Fibroblast of villous mesenchyme (primary cell): ENCODE data around the gene TCTA. TPM values are rescaled to one million over a fixed set of nuclear protein-coding genes. Genes with fewer than 3 reads are reported as not detected.
"Not testable (repeated sequence)": the region's sequence is repeated elsewhere in the genome, so short reads cannot be mapped to it uniquely, and the experiment has no call there.

Source experiments
- DNase-seq: peaks from one replicate; pipeline ENCODE4 v3.0.0-alpha.2; 2010; ENCODE audit warnings: low read depth
- H3K4me3 ChIP-seq: 2 replicates; pipeline ENCODE4 v1.5.1; 2011; ENCODE audit warnings: low read depth, mild to moderate bottlenecking, low read length
- total RNA-seq: library from RNA; depleted of rRNA; stranded (reverse); fragments of >200 nt; gene quantifications from 2 replicates; pipeline ENCODE4 v1.2.3, GENCODE V29; 2012
- TF ChIP-seq, protein P1 (sequence below): IDR thresholded peaks from 2 replicates; pipeline ENCODE4 v1.5.1; 2012; ENCODE audit warnings: low read depth, mild to moderate bottlenecking, low read length; ENCODE audit not compliant: insufficient read depth

The TCTA gene
- total RNA-seq, 1 donor: 27.2 TPM

GRCh38 chr3:49397470-49397869 is 14.8 kb upstream of the TCTA start:
- DNase-seq: peak; percentile 49
- H3K4me3 ChIP-seq: no peak overlapping the region
- TF ChIP-seq, protein P1, sequence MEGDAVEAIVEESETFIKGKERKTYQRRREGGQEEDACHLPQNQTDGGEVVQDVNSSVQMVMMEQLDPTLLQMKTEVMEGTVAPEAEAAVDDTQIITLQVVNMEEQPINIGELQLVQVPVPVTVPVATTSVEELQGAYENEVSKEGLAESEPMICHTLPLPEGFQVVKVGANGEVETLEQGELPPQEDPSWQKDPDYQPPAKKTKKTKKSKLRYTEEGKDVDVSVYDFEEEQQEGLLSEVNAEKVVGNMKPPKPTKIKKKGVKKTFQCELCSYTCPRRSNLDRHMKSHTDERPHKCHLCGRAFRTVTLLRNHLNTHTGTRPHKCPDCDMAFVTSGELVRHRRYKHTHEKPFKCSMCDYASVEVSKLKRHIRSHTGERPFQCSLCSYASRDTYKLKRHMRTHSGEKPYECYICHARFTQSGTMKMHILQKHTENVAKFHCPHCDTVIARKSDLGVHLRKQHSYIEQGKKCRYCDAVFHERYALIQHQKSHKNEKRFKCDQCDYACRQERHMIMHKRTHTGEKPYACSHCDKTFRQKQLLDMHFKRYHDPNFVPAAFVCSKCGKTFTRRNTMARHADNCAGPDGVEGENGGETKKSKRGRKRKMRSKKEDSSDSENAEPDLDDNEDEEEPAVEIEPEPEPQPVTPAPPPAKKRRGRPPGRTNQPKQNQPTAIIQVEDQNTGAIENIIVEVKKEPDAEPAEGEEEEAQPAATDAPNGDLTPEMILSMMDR: no peak

GRCh38 chr3:49399461-49399860 is 12.8 kb upstream of the TCTA start:
- TF ChIP-seq, protein P1: no peak
- no peak for DNase-seq

GRCh38 chr3:49401766-49402165 is 10.5 kb upstream of the TCTA start:
- no peak overlapping the region for H3K4me3 ChIP-seq
- TF ChIP-seq, protein P1: no peak
- DNase-seq: no peak

More at GRCh38 chr3:49399461-49399860, 12.8 kb upstream of the TCTA start:
- H3K4me3 ChIP-seq: no peak overlapping the region

DNA sequence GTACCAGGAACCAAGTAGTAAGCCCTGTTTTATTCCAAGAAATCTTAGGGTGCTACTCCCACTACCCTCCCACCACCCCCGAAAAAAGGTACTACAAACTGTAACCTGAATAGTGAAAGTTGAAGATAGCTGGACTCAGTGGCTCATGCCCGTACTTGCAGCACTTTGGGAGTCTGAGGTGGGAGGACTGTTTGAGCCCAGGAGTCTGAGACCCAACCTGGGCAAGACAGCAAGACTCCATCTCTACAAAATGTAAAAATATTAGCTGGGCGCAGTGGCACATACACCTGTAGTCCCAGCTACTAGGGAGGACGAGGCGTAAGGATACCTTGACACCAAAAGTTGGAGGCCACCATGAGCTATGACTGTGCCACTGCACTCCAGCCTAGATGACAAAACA is 8.3 kb upstream of the TCTA start:
- H3K4me3 ChIP-seq: no peak overlapping the region
- DNase-seq: no peak
- TF ChIP-seq, protein P1: no peak

GRCh38 chr3:49405570-49405969 is 6.7 kb upstream of the TCTA start:
- not testable (repeated sequence) for DNase-seq

DNA sequence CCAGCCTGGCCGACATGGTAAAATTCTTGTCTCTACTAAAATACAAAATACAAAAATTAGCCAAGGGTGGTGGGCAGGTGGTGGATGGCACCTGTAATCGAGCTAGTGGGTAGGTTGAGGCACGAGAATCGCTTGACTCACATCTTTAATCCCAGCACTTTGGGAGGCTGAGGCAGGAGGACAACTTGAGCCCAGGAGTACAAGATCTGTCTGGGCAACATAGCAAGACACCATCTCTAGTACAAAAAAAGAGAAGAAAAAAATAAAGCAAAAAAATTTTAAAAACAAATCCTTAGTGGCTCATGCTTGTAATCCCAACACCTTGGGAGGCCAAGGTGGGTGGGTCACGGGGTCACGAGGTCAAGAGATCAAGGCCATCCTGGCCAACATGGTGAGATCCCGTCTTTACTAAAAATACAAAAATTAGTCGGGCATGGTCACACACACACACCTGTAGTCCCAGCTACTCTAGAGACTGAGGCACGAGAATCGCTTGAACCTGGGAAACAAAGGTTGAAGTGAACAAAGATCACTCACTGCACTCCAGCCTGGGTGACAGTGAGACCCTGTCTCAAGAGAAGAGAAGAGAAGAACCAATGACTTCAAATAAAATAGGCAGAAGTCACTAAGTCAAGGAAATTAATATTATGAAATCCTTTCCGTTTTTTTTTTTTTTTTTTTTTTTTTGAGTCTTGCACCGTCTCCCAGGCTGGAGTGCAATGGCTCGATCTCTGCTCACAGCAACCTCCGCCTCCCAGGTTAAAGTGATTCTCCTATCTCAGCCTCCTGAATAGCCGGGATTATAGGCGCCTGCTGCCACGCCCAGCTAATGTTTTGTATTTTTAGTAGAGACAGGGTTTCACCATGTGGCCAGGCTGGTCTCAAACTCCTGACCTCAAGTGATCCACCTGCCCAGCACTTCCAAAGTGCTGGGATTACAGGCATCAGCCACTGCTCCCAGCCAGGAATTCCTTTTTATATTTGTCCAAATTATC is 5.4 kb upstream of the TCTA start:
- DNase-seq: no peak
- no peak overlapping the region for H3K4me3 ChIP-seq
- TF ChIP-seq, protein P1: no peak

More at GRCh38 chr3:49405570-49405969, 6.7 kb upstream of the TCTA start:
- H3K4me3 ChIP-seq: not testable (repeated sequence)

DNA sequence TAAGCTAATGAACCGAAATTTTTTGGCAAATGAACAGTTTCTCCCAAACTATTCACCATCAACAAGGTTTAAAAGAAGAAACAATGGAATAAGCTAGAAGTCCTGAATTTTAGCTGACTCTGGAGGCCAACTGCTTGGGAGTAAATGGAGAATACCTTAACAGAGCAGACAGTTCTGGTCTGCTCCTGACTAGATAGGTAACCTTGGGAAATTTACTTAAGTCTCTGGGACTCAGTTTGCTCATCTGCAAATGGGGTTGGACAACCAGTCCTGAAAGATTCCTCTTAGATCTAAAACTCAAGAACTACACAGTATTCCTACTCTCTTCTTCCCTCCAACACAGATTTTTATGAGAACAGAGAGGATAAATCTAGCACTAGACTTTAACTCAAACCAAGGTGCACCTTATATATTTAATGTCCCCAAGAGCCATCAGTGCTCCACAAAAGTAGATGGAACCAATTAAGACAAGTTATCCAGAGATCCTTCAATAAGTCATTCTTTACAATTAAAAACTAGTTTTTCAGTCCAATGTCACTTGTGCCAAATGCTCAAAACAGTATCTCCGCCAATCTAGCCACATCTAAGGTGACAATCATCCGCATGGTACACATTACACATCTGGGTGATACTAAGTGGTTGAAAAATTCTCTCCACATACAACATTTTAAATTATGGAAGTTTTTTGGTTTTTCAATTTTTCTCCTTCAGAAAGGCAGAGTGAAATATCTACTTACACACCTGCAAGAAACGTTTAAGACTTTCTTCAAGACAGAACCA is 2.0 kb upstream of the TCTA start:
- H3K4me3 ChIP-seq: peak overlapping the region; percentile 72
- TF ChIP-seq, protein P1: no peak
- no peak for DNase-seq
